ENCODE results near the gene KRTAP9-6.
"Not testable (repeated sequence)": the region's sequence is repeated elsewhere in the genome, so short reads cannot be mapped to it uniquely, and the experiment has no call there.

Gene KRTAP9-6

GRCh38 chr17:41265078-41265477, at the start of gene KRTAP9-6:
Gene KRTAP9-6 (plus strand): TSS chr17:41265378. CDS start chr17:41265378, 0 bp downstream.
- DNase-seq (ENCODE audit: low spot score) = no peak

- DNase-seq (ENCODE audit: low spot score) = no peak
Observed at GRCh38 chr17:41215681-41216080, 49.5 kb upstream of the KRTAP9-6 start.

- DNase-seq (ENCODE audit: low spot score) = no peak
Observed at GRCh38 chr17:41223821-41224220, 41.4 kb upstream of the KRTAP9-6 start.

- DNase-seq (ENCODE audit: low spot score) = no peak
Observed at GRCh38 chr17:41226051-41226450, 39.1 kb upstream of the KRTAP9-6 start.

GRCh38 chr17:41226598-41227095, 38.5 kb upstream of the KRTAP9-6 start, which contains the start of gene KRTAP9-2:
Gene KRTAP9-2 (plus strand): TSS chr17:41226648. CDS start chr17:41226655, 7 bp downstream.
- not testable (repeated sequence) for DNase-seq (ENCODE audit: low spot score)

- DNase-seq (ENCODE audit: low spot score) = no peak
Observed at GRCh38 chr17:41230094-41230493, 35.1 kb upstream of the KRTAP9-6 start.

GRCh38 chr17:41231731-41232130, 33.4 kb upstream of the KRTAP9-6 start:
- no peak for DNase-seq (ENCODE audit: low spot score)

- not testable (repeated sequence) for DNase-seq (ENCODE audit: low spot score)
Observed at GRCh38 chr17:41232399-41233105, 32.6 kb upstream of the KRTAP9-6 start, which contains the start of gene KRTAP9-3. Gene KRTAP9-3 (plus strand): TSS chr17:41232449. CDS start chr17:41232502, 53 bp downstream.

- DNase-seq (ENCODE audit: low spot score) = not testable (repeated sequence)
Observed at GRCh38 chr17:41237116-41237515, 28.1 kb upstream of the KRTAP9-6 start.

GRCh38 chr17:41237949-41238437, 27.2 kb upstream of the KRTAP9-6 start, which contains the start of gene KRTAP9-8:
Gene KRTAP9-8 (plus strand): TSS chr17:41237999. CDS start chr17:41238052, 53 bp downstream.
- not testable (repeated sequence) for DNase-seq (ENCODE audit: low spot score)

GRCh38 chr17:41246995-41247787, 18.0 kb upstream of the KRTAP9-6 start:
- not testable (repeated sequence) for DNase-seq (ENCODE audit: low spot score)

GRCh38 chr17:41249637-41250240, 15.4 kb upstream of the KRTAP9-6 start, which contains the start of gene KRTAP9-4:
Gene KRTAP9-4 (plus strand): TSS chr17:41249687. CDS start chr17:41249721, 34 bp downstream.
- not testable (repeated sequence) for DNase-seq (ENCODE audit: low spot score)

- no peak for DNase-seq (ENCODE audit: low spot score)
Observed at GRCh38 chr17:41251261-41251660, 13.9 kb upstream of the KRTAP9-6 start.

GRCh38 chr17:41254861-41255260, 10.3 kb upstream of the KRTAP9-6 start:
- no peak for DNase-seq (ENCODE audit: low spot score)

- DNase-seq (ENCODE audit: low spot score) = not testable (repeated sequence)
Observed at GRCh38 chr17:41255381-41256290, 9.5 kb upstream of the KRTAP9-6 start, which contains the start of gene KRTAP9-9. Gene KRTAP9-9 (plus strand): TSS chr17:41255384.

GRCh38 chr17:41256291-41256685, 8.9 kb upstream of the KRTAP9-6 start:
- no peak for DNase-seq (ENCODE audit: low spot score)

GRCh38 chr17:41258406-41258805, 6.8 kb upstream of the KRTAP9-6 start:
- no peak for DNase-seq (ENCODE audit: low spot score)

- DNase-seq (ENCODE audit: low spot score) = no peak
Observed at GRCh38 chr17:41263212-41263611, 2.0 kb upstream of the KRTAP9-6 start.

GRCh38 chr17:41264599-41264998, 579 bp upstream of the KRTAP9-6 start:
- DNase-seq (ENCODE audit: low spot score) = no peak

GRCh38 chr17:41267711-41268110, 2.5 kb downstream of the KRTAP9-6 start:
- DNase-seq (ENCODE audit: low spot score) = no peak

- DNase-seq (ENCODE audit: low spot score) = not testable (repeated sequence)
Observed at GRCh38 chr17:41271323-41271722, 6.1 kb downstream of the KRTAP9-6 start.
